CD4-positive, alpha-beta memory T cell (primary cell): Measurements from ENCODE around the gene ABO. TPM values are rescaled to one million over a fixed set of nuclear protein-coding genes. Genes with fewer than 3 reads are reported as not detected.
"Not testable (repeated sequence)": the region's sequence is repeated elsewhere in the genome, so short reads cannot be mapped to it uniquely, and the experiment has no call there.

Experiments used
- CTCF ChIA-PET: fragments of 350-600 bp; sonication (Branson Sonifier 250); formaldehyde crosslinking; loops from one replicate; lab custom pipeline; 2021; ENCODE audit warnings: inconsistent platforms; ENCODE audit not compliant: partially characterized antibody; lab: Charles Lee
- POLR2A ChIA-PET: fragments of 350-600 bp; sonication (Branson Sonifier 250); formaldehyde crosslinking; loops from one replicate; lab custom pipeline; 2021; ENCODE audit not compliant: partially characterized antibody; lab: Charles Lee
- DNase-seq, 5 donors: peaks; one replicate each; pipeline versions ENCODE4 v3.0.0 to v3.0.0-alpha.2; 2020 to 2022; ENCODE audit warnings: mixed read lengths in 1 of 5
- H3K27ac ChIP-seq: one replicate; pipeline ENCODE4 v1.7.0; 2013; ENCODE audit warnings: low read depth, low read length
- H3K27me3 ChIP-seq: 2 replicates; pipeline ENCODE4 v1.7.0; 2013; ENCODE audit warnings: mild to moderate bottlenecking, low read length, moderate library complexity; ENCODE audit not compliant: insufficient read depth
- H3K36me3 ChIP-seq: 2 replicates; pipeline ENCODE4 v1.7.0; 2013; ENCODE audit warnings: mild to moderate bottlenecking, low read length, moderate library complexity; ENCODE audit not compliant: insufficient read depth
- H3K4me1 ChIP-seq: 2 replicates; pipeline ENCODE4 v1.7.0; 2013; ENCODE audit warnings: mild to moderate bottlenecking, low read length, moderate library complexity; ENCODE audit not compliant: insufficient read depth
- H3K4me3 ChIP-seq, 2 donors: one replicate each; pipeline ENCODE4 v1.7.0; 2013; ENCODE audit warnings: low read length in 2 of 2, mild to moderate bottlenecking in 1 of 2
- H3K9me3 ChIP-seq, 2 donors: one replicate each; pipeline ENCODE4 v1.7.0; 2013; ENCODE audit warnings: low read length in 2 of 2, control low read depth in 1 of 2; ENCODE audit not compliant: control insufficient read depth in 1 of 2
- H3K27ac Mint-ChIP-seq, 7 donors: one replicate each; pipeline ENCODE4 v1.8.0; 2020 to 2021; ENCODE audit warnings: mixed read lengths in 7 of 7, mild to moderate bottlenecking in 6 of 7, inconsistent platforms in 3 of 7, moderate library complexity in 3 of 7
- H3K27me3 Mint-ChIP-seq, 2 donors: one replicate each; pipeline ENCODE4 v1.8.0; 2020 to 2021; ENCODE audit warnings: mixed read lengths in 2 of 2
- H3K36me3 Mint-ChIP-seq, 2 donors: one replicate each; pipeline ENCODE4 v1.8.0; 2020 to 2021; ENCODE audit warnings: mixed read lengths in 2 of 2, inconsistent platforms in 1 of 2, mild to moderate bottlenecking in 1 of 2
- H3K4me1 Mint-ChIP-seq, 4 donors: one replicate each; pipeline ENCODE4 v1.8.0; 2020 to 2021; ENCODE audit warnings: mixed read lengths in 4 of 4, mild to moderate bottlenecking in 1 of 4
- H3K4me3 Mint-ChIP-seq, 8 donors: one replicate each; pipeline ENCODE4 v1.8.0; 2020 to 2021; ENCODE audit warnings: mixed read lengths in 8 of 8, mild to moderate bottlenecking in 7 of 8, moderate library complexity in 6 of 8, inconsistent platforms in 3 of 8
- H3K9me3 Mint-ChIP-seq, 8 donors: one replicate each; pipeline ENCODE4 v1.8.0; 2020 to 2021; ENCODE audit warnings: mixed read lengths in 8 of 8, mild to moderate bottlenecking in 5 of 8, inconsistent platforms in 3 of 8, moderate library complexity in 1 of 8
- intact Hi-C: fragments of 100-400 bp; cut with micrococcal nuclease; formaldehyde crosslinking; loops from one replicate; pipeline ENCODE4 v1.15.1; 2023
- polyA plus RNA-seq, 2 donors: library from polyadenylated mRNA; unstranded; fragments of 300-500 nt; fragmentation: Illumina TruSeq; gene quantifications; one replicate each; pipeline ENCODE4 v1.2.3, GENCODE V29; 2021
- total RNA-seq, 2 experiments: library from RNA; stranded (reverse); gene quantifications; one replicate each; pipeline ENCODE4 v1.2.3, GENCODE V29; 2021

Gene ABO
- total and polyA plus RNA-seq, 4 experiments from 2014 or later: 0.29 to 1.7 (median 1.2) TPM; not detected in 1

DNA sequence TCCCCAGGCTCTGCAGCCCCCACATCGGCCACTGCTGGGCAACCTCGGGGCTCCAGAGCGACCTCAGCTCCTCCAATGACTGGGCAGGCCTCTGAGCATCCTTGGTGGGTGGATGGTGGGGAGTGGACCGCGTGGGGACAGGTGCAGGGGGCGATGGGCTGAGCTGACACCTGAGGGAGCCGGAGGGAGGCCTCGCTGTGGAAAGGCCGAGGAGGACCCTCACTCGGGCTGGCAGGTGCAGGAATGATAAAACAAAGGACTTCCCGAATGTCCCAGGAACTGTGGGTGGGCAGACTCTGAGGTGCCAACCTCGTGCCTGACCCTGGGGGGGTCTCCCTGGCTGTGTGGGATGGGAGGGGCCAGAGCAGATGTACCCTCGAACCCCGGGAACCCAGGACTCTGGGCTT lies 69.5 kb downstream of the ABO start:
- H3K27ac ChIP-seq, H3K36me3 ChIP-seq, H3K9me3 Mint-ChIP-seq, H3K4me1 ChIP-seq, H3K4me3 ChIP-seq, H3K27ac Mint-ChIP-seq, H3K27me3 ChIP-seq, H3K4me1 Mint-ChIP-seq, POLR2A ChIA-PET, intact Hi-C loops, CTCF ChIA-PET, DNase-seq, H3K36me3 Mint-ChIP-seq, H3K4me3 Mint-ChIP-seq, H3K9me3 ChIP-seq: not testable (repeated sequence)
- H3K27me3 Mint-ChIP-seq: peaks cover 10 to 14% of the 10 kb centered on the region in 2 donors

Other genes starting within 250 kb of the ABO start
- gene GTF3C5, start 244.2 kb downstream of the ABO start, total RNA-seq: 10 to 100 TPM; 71.3 to 71.5 TPM
- 10 to 100 TPM; 33.5 to 34.0 TPM for gene GTF3C5, start 244.2 kb downstream of the ABO start, polyA plus RNA-seq
- 1 to 10 TPM; 1.2 to 1.6 TPM for gene CEL, start 213.2 kb downstream of the ABO start, total RNA-seq
- gene CEL, start 213.2 kb downstream of the ABO start, polyA plus RNA-seq: under 1 TPM in 1 of 2 donors, not detected in 1; 0.15 TPM
- gene RALGDS, start 154.0 kb downstream of the ABO start, total RNA-seq: 100 to 1,000 TPM; 123 to 131 TPM
- 10 to 100 TPM; 27.9 to 67.8 TPM for gene RALGDS, start 154.0 kb downstream of the ABO start, polyA plus RNA-seq
- gene GBGT1, start 111.3 kb downstream of the ABO start, total RNA-seq: 1 to 10 TPM; 3.6 to 6.3 TPM
- under 1 TPM; 0.16 to 0.50 TPM for gene GBGT1, start 111.3 kb downstream of the ABO start, polyA plus RNA-seq
- not detected for gene OBP2B, start 66.0 kb downstream of the ABO start, total RNA-seq
- gene OBP2B, start 66.0 kb downstream of the ABO start, polyA plus RNA-seq: not detected
- gene SURF6, start 61.0 kb upstream of the ABO start, total RNA-seq: 10 to 100 TPM; 28.6 to 28.9 TPM
- 10 to 100 TPM in 1 of 2 donors, 1 to 10 TPM in 1; 2.3 to 13.4 TPM for gene SURF6, start 61.0 kb upstream of the ABO start, polyA plus RNA-seq
- 10 to 100 TPM; 40.2 to 42.8 TPM for gene MED22, start 72.9 kb upstream of the ABO start, total RNA-seq
- gene MED22, start 72.9 kb upstream of the ABO start, polyA plus RNA-seq: 10 to 100 TPM in 1 of 2 donors, 1 to 10 TPM in 1; 8.1 to 16.0 TPM
- 1,000 to 10,000 TPM; 2,104 to 2,268 TPM for gene RPL7A, start 73.0 kb upstream of the ABO start, total RNA-seq
- gene RPL7A, start 73.0 kb upstream of the ABO start, polyA plus RNA-seq: 1,000 to 10,000 TPM in 1 of 2 donors, 100 to 1,000 TPM in 1; 794 to 1,144 TPM
- 10 to 100 TPM; 54.3 to 61.1 TPM for gene SURF1, start 81.3 kb upstream of the ABO start, total RNA-seq
- 100 to 1,000 TPM; 105 to 114 TPM for gene SURF1, start 81.3 kb upstream of the ABO start, polyA plus RNA-seq
- 10 to 100 TPM; 19.5 to 19.8 TPM for gene SURF2, start 81.3 kb upstream of the ABO start, total RNA-seq
- 10 to 100 TPM; 29.7 to 46.7 TPM for gene SURF2, start 81.3 kb upstream of the ABO start, polyA plus RNA-seq
- gene SURF4, start 100.9 kb upstream of the ABO start, total RNA-seq: 100 to 1,000 TPM; 103 to 110 TPM
- gene SURF4, start 100.9 kb upstream of the ABO start, polyA plus RNA-seq: 100 to 1,000 TPM; 156 to 264 TPM
- 1 to 10 TPM; 1.4 to 2.1 TPM for gene STKLD1, start 101.2 kb upstream of the ABO start, total RNA-seq
- 1 to 10 TPM in 1 of 2 donors, not detected in 1; 1.5 TPM for gene STKLD1, start 101.2 kb upstream of the ABO start, polyA plus RNA-seq
- 10 to 100 TPM; 38.7 to 39.0 TPM for gene REXO4, start 142.8 kb upstream of the ABO start, total RNA-seq
- 10 to 100 TPM; 10.7 to 25.2 TPM for gene REXO4, start 142.8 kb upstream of the ABO start, polyA plus RNA-seq
- gene ADAMTS13, start 147.2 kb upstream of the ABO start, total RNA-seq: 1 to 10 TPM; 1.5 to 1.7 TPM
- not detected for gene ADAMTS13, start 147.2 kb upstream of the ABO start, polyA plus RNA-seq
- 1 to 10 TPM; 2.5 to 2.6 TPM for gene CACFD1, start 184.8 kb upstream of the ABO start, total RNA-seq
- 1 to 10 TPM; 2.9 to 3.4 TPM for gene CACFD1, start 184.8 kb upstream of the ABO start, polyA plus RNA-seq
- 1 to 10 TPM; 1.6 to 2.5 TPM for gene SLC2A6, start 203.9 kb upstream of the ABO start, total RNA-seq
- gene SLC2A6, start 203.9 kb upstream of the ABO start, polyA plus RNA-seq: 1 to 10 TPM in 1 of 2 donors, under 1 TPM in 1; 0.41 to 1.1 TPM
- gene MYMK, start 249.8 kb upstream of the ABO start, total RNA-seq: not detected
- gene MYMK, start 249.8 kb upstream of the ABO start, polyA plus RNA-seq: not detected